Lower lobe of right lung (tissue), 2 donors: ENCODE measurements around the gene GPR3. TPM values are rescaled to one million over a fixed set of nuclear protein-coding genes. Genes with fewer than 3 reads are reported as not detected.

Source experiments
- ATAC-seq, 2 donors: fragments of 200-7000 bp; cut with Tn5 transposase; one replicate each; pipeline ENCODE4 v1.9.1; 2020 to 2022; ENCODE audit warnings: mild to moderate bottlenecking in 2 of 2, moderate library complexity in 2 of 2
- DNase-seq: peaks from one replicate; pipeline ENCODE4 v3.0.0-alpha.2; 2020
- H3K27ac ChIP-seq: fragments of 200-600 bp; one replicate; pipeline ENCODE4 v1.8.0; 2022
- H3K27me3 ChIP-seq: fragments of 200-600 bp; one replicate; pipeline ENCODE4 v1.8.0; 2022; ENCODE audit warnings: low read depth
- H3K36me3 ChIP-seq: fragments of 200-600 bp; one replicate; pipeline ENCODE4 v1.8.0; 2022; ENCODE audit warnings: mild to moderate bottlenecking
- H3K4me1 ChIP-seq: fragments of 200-600 bp; one replicate; pipeline ENCODE4 v1.8.0; 2022
- H3K4me3 ChIP-seq: fragments of 200-600 bp; one replicate; pipeline ENCODE4 v1.8.0; 2022; ENCODE audit warnings: mild to moderate bottlenecking
- H3K9me3 ChIP-seq: fragments of 200-600 bp; one replicate; pipeline ENCODE4 v1.8.0; 2022
- intact Hi-C: fragments of 100-400 bp; cut with DNase I; formaldehyde crosslinking; loops from one replicate; pipeline ENCODE4 v1.11.0; 2022
- total RNA-seq: library from RNA; stranded (reverse); fragmentation: NEBNext Ultra II Directional; extraction: Animal tissue kit (Norgen Biotek cat#: 25700); gene quantifications from one replicate; pipeline ENCODE4 v1.2.1, GENCODE V29; 2021
- TF ChIP-seq, protein P1 (sequence below): fragments of 200-600 bp; IDR thresholded peaks from one replicate; pipeline ENCODE4 v1.8.0; 2022; ENCODE audit warnings: antibody characterized with exemption, mild to moderate bottlenecking
- donor health status: DM: no; HTN: yes; CAD: no; lungs with severe emphysema.

The GPR3 gene
- total RNA-seq, 1 donor from 2014 or later, result 0.18 TPM

GRCh38 chr1:27399251-27400025, 7.0 kb downstream of the GPR3 start:
- intact Hi-C loops, result loop anchor here (10.0 kb wide), 1 partner anchor 95 kb away; no protein-coding TSS in a partner anchor
- Histone ChIP-seq H3K4me1 (peaks cover 55% of the 10 kb centered on the region), H3K9me3 (no peaks in the 10 kb centered on the region), H3K27me3 (no peaks in the 10 kb centered on the region), H3K27ac (no peak overlapping the region), H3K4me3 (no peak overlapping the region), H3K36me3 (peaks cover under 1% of the 10 kb centered on the region)
- ATAC-seq, result no peak
- no peak for DNase-seq
- TF ChIP-seq, protein P1, sequence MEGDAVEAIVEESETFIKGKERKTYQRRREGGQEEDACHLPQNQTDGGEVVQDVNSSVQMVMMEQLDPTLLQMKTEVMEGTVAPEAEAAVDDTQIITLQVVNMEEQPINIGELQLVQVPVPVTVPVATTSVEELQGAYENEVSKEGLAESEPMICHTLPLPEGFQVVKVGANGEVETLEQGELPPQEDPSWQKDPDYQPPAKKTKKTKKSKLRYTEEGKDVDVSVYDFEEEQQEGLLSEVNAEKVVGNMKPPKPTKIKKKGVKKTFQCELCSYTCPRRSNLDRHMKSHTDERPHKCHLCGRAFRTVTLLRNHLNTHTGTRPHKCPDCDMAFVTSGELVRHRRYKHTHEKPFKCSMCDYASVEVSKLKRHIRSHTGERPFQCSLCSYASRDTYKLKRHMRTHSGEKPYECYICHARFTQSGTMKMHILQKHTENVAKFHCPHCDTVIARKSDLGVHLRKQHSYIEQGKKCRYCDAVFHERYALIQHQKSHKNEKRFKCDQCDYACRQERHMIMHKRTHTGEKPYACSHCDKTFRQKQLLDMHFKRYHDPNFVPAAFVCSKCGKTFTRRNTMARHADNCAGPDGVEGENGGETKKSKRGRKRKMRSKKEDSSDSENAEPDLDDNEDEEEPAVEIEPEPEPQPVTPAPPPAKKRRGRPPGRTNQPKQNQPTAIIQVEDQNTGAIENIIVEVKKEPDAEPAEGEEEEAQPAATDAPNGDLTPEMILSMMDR, result no peak

DNA sequence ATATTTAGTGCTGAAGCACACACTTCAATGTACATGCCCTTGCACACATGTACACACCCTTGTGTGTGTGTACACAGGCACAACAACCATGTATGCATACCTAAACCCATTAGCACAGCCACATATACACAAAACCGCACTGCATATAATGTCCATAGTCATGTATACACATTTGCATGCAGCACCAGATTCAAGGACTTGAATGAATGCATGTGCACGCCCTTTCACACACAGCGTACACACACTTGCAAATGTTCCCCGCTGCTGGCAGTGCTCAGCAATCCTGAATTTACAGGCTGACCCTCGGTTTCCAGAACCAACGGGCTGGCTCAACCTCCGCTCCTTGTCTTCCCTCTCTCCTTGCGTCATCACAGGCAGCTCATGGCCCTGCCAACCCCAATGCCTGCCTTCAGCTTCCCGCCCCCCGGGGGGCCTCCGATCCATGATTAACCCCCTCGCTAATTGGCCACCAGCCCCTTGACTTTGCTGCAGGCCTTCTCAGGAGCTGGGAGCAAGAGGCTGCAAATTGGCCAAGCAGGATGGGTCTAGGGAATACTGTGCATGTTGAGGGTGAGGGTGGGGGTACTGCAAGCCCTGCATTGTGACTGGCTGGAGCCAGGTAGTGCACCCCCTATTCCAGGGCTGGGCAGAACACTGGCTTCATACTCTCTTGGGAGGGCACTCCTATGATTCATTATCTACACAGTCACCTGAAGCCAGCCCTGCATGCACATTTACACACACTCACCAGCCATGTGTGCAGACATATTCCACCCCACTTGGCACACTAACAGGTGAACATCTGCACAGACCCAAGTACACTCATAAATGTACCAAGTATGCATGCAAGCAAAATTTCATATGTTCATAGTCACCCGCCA, 7.9 kb downstream of the GPR3 start:
- Histone ChIP-seq H3K36me3 (peaks cover 9% of the 10 kb centered on the region), H3K4me3 (no peak overlapping the region), H3K27me3 (no peaks in the 10 kb centered on the region), H3K4me1 (peaks cover 63% of the 10 kb centered on the region), H3K27ac (no peak overlapping the region), H3K9me3 (no peaks in the 10 kb centered on the region)
- intact Hi-C loops, result no loop called here
- DNase-seq (no peak), ATAC-seq (no peak)
- TF ChIP-seq, protein P1, result no peak

- peaks cover 10% of the 10 kb centered on the region for H3K36me3 ChIP-seq
- DNase-seq (no peak), ATAC-seq (no peak)
- no peaks in the 10 kb centered on the region for H3K27me3 ChIP-seq
- H3K9me3 ChIP-seq, result no peaks in the 10 kb centered on the region
- intact Hi-C loops, result no loop called here
- H3K4me1 ChIP-seq, result peaks cover 69% of the 10 kb centered on the region
- TF ChIP-seq, protein P1, result no peak
- no peak overlapping the region for H3K4me3 ChIP-seq
- no peak overlapping the region for H3K27ac ChIP-seq
Measured at GRCh38 chr1:27400963-27401341, 8.5 kb downstream of the GPR3 start.

- H3K4me1 ChIP-seq, result peaks cover 66% of the 10 kb centered on the region
- no peaks in the 10 kb centered on the region for H3K27me3 ChIP-seq
- H3K36me3 ChIP-seq, result peaks cover 24% of the 10 kb centered on the region
- H3K9me3 ChIP-seq, result no peaks in the 10 kb centered on the region
- H3K27ac ChIP-seq, result peak overlapping the region; percentile 76
- intact Hi-C loops, result no loop called here
- DNase-seq, result peak; percentile 86
- H3K4me3 ChIP-seq, result no peak overlapping the region
- TF ChIP-seq, protein P1, result peak; percentile 69
- peak; percentile 79 to 82 for ATAC-seq
Measured at GRCh38 chr1:27402349-27402754, 9.9 kb downstream of the GPR3 start.

- Histone ChIP-seq H3K4me3 (no peak overlapping the region), H3K27me3 (no peaks in the 10 kb centered on the region), H3K9me3 (no peaks in the 10 kb centered on the region), H3K4me1 (peaks cover 65% of the 10 kb centered on the region), H3K27ac (peak overlapping the region; percentile 76), H3K36me3 (peaks cover 32% of the 10 kb centered on the region)
- intact Hi-C loops, result no loop called here
- TF ChIP-seq, protein P1, result no peak
- no peak for DNase-seq
- ATAC-seq, result peak; percentile 24 to 36
Measured at GRCh38 chr1:27403065-27403726, 10.8 kb downstream of the GPR3 start.
